ENCODE results near the gene EREG.

DNA sequence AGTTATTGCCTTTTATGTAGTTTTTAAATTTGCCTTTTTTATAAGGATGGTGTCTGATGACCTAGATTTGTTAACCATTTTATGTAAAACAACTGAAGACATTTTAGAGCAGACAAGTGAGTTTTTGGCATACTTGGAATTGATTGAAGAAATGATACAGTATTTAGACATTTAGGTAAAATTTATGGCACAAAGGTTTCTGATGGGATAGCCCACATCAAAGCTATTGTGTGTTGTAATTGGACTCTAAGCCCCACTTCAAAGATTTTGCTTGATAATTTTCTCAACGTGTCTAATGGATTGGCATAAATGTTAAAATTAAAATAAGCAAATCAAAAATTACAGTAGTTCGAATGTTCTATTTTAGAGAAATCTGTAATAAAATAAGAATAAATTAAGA, 39.1 kb upstream of the EREG start:
- TF ChIP-seq, protein P1, sequence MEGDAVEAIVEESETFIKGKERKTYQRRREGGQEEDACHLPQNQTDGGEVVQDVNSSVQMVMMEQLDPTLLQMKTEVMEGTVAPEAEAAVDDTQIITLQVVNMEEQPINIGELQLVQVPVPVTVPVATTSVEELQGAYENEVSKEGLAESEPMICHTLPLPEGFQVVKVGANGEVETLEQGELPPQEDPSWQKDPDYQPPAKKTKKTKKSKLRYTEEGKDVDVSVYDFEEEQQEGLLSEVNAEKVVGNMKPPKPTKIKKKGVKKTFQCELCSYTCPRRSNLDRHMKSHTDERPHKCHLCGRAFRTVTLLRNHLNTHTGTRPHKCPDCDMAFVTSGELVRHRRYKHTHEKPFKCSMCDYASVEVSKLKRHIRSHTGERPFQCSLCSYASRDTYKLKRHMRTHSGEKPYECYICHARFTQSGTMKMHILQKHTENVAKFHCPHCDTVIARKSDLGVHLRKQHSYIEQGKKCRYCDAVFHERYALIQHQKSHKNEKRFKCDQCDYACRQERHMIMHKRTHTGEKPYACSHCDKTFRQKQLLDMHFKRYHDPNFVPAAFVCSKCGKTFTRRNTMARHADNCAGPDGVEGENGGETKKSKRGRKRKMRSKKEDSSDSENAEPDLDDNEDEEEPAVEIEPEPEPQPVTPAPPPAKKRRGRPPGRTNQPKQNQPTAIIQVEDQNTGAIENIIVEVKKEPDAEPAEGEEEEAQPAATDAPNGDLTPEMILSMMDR (optimal IDR thresholded peaks at IDR 0.05 in 1 of 3, IDR thresholded peaks at IDR 0.05 in 1 of 3, conservative IDR thresholded peaks at IDR 0.05 in 1 of 3; ENCODE audit: extremely low read depth in 1 of 3, insufficient read depth in 2 of 3, low read length in 3 of 3): no peak
- TF ChIP-seq EZH2 (IDR thresholded peaks at IDR 0.05; ENCODE audit: low read length): no peak

Data from keratinocyte (primary cell).